Cardiac muscle cell (in vitro differentiated cells and primary cell): Measurements from ENCODE around the gene PHYH. TPM values are rescaled to one million over a fixed set of nuclear protein-coding genes. Genes with fewer than 3 reads are reported as not detected.
"Not testable (repeated sequence)": the region's sequence is repeated elsewhere in the genome, so short reads cannot be mapped to it uniquely, and the experiment has no call there.

Experiments
- DNase-seq, 2 donors: peaks; one replicate each; pipeline versions ENCODE4 v3.0.0 to v3.0.0-alpha.2; 2010 to 2017; ENCODE audit warnings: low read depth in 1 of 2, low spot score in 1 of 2
- H3K27ac ChIP-seq: fragments of 200-600 bp; sonication (generic); 2 replicates; pipeline ENCODE4 v1.5.1; 2016
- H3K27me3 ChIP-seq: fragments of 200-600 bp; sonication (generic); 2 replicates; pipeline ENCODE4 v1.6.0; 2016; ENCODE audit warnings: control low read depth
- H3K36me3 ChIP-seq: fragments of 200-600 bp; sonication (generic); 2 replicates; pipeline ENCODE4 v1.5.1; 2016; ENCODE audit warnings: control low read depth
- H3K4me1 ChIP-seq: fragments of 200-600 bp; sonication (generic); 2 replicates; pipeline ENCODE4 v1.8.1; 2017; ENCODE audit warnings: low read depth, mild to moderate bottlenecking, mixed run types
- H3K4me3 ChIP-seq: fragments of 200-600 bp; sonication (generic); 2 replicates; pipeline ENCODE4 v1.5.1; 2016; ENCODE audit warnings: mild to moderate bottlenecking
- H3K9me3 ChIP-seq: fragments of 200-600 bp; sonication (generic); 2 replicates; pipeline ENCODE4 v1.5.1; 2017; ENCODE audit warnings: low read depth, mild to moderate bottlenecking, control low read depth
- polyA plus RNA-seq: library from polyadenylated mRNA; unstranded; fragments of >200 nt; fragmentation: Nextera tagmentation; extraction: Ambion mirVana; gene quantifications from 2 replicates; pipeline ENCODE4 v1.2.1, GENCODE V29; 2016
- total RNA-seq: library from RNA; depleted of rRNA; stranded (reverse); fragments of >200 nt; gene quantifications from 2 replicates; pipeline ENCODE4 v1.2.3, GENCODE V29; 2016
- TF ChIP-seq, protein P1 (sequence below): IDR thresholded peaks from 2 replicates; pipeline ENCODE4 v1.5.1; 2012; ENCODE audit warnings: low read depth, mild to moderate bottlenecking, low read length

Gene PHYH
- total and polyA plus RNA-seq, 2 experiments from 2014 or later: 26.4 to 40.9 TPM

DNA sequence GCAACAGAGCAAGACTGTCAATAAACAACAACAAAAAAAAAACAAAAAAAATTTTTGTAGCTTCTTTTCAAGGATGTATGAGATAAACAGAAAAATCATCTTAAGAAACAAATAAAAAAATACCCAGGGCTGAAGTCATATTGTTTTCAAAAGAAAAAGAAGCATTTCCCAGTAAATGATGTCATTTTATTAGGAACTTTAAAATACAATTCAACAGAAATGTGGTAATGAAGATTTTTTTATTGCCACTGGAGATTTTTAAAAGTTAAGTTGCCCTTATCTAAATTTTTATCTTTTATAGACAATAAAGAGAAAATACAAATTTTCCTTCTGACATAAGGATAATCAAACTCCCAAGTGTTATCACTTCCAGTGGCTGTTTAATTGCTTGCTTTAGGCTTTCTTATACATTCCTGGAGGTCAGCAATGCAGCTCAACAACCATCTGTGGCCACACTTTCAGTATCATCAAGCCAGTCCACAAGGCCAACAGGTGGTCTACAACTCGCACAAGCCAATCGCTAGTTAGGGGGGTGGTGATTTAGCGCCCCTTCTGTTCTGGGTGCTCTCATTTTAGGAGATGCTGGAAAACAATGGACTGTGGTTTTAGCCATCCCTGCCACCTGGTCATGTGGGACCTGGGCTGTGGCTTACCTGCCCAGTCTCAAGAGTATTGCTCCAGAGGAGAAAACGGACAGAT, 37.4 kb upstream of the PHYH start:
- peaks cover 21% of the 10 kb centered on the region for H3K36me3 ChIP-seq
- DNase-seq: no peak
- TF ChIP-seq, protein P1, sequence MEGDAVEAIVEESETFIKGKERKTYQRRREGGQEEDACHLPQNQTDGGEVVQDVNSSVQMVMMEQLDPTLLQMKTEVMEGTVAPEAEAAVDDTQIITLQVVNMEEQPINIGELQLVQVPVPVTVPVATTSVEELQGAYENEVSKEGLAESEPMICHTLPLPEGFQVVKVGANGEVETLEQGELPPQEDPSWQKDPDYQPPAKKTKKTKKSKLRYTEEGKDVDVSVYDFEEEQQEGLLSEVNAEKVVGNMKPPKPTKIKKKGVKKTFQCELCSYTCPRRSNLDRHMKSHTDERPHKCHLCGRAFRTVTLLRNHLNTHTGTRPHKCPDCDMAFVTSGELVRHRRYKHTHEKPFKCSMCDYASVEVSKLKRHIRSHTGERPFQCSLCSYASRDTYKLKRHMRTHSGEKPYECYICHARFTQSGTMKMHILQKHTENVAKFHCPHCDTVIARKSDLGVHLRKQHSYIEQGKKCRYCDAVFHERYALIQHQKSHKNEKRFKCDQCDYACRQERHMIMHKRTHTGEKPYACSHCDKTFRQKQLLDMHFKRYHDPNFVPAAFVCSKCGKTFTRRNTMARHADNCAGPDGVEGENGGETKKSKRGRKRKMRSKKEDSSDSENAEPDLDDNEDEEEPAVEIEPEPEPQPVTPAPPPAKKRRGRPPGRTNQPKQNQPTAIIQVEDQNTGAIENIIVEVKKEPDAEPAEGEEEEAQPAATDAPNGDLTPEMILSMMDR: no peak
- H3K27ac ChIP-seq: no peak overlapping the region
- no peaks in the 10 kb centered on the region for H3K4me1 ChIP-seq
- H3K4me3 ChIP-seq: no peak overlapping the region
- no peaks in the 10 kb centered on the region for H3K9me3 ChIP-seq
- H3K27me3 ChIP-seq: no peaks in the 10 kb centered on the region

DNA sequence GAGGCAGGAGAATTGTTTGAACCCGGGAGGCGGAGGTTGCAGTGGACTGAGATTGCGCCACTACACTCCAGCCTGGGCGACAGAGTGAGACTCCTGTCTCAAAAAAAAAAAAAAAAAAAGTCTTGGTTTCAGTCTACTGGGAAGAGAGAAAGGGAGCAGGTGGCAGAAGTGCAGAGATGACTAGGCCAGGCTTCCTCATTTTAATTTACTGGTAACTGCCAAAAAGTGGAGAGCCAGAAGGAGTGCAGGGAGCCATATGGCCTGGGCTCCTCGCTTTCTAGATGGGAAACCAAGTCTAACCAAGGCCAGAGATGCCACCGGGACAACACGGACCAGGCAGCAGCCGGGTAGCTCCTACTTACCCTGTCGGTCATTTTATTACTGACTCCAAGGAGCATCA, 36.0 kb upstream of the PHYH start:
- Histone ChIP-seq H3K4me3 (no peak overlapping the region), H3K27me3 (no peaks in the 10 kb centered on the region), H3K4me1 (no peaks in the 10 kb centered on the region), H3K27ac (no peak overlapping the region), H3K9me3 (no peaks in the 10 kb centered on the region), H3K36me3 (peaks cover 35% of the 10 kb centered on the region)
- DNase-seq: no peak
- TF ChIP-seq, protein P1: no peak

DNA sequence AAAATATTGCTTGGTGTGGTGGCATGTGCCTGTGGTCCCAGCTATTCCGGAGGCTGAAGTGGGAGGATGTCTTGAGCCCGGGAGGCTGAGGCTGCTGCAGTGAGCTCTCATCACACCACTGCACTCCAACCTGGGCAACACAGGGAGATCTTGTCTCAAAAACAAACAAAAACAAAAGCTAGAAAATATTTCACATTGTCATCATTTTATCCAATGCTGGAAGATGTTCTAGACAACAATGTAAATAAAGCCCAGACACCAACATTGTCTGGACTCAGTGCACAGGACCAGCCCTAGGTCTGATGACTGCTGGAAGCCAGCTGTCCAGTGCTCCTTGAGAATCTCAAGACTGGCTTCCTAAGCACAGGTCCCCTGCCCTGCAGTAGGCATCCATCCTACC, 34.7 kb upstream of the PHYH start:
- H3K4me3 ChIP-seq: no peak overlapping the region
- peaks cover 42% of the 10 kb centered on the region for H3K36me3 ChIP-seq

DNA sequence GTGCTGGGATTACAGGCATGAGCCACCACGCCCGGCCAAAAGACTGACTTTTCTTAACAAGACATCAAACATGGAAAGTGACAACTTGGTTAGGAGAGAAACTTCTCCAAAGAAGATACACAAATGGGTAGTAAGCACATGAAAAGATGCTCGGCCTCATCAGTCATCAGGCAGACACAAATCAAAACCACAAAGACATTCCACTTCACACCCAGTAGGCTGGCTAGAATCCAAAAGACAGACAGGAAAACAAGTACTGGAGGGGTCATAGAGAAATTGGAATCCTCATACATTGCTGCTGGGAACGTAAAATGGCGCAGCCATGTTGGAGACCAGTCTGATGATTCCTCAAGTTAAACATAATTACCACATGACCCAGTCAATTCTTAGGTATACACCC, 31.8 kb upstream of the PHYH start:
- no peak overlapping the region for H3K27ac ChIP-seq
- H3K4me3 ChIP-seq: no peak overlapping the region
- H3K4me1 ChIP-seq: no peaks in the 10 kb centered on the region
- no peaks in the 10 kb centered on the region for H3K9me3 ChIP-seq
- H3K27me3 ChIP-seq: no peaks in the 10 kb centered on the region
- TF ChIP-seq, protein P1: no peak
- peak in 1 of 2 donors; percentile 16 for DNase-seq
- H3K36me3 ChIP-seq: peaks cover 62% of the 10 kb centered on the region

More for the DNA sequence above, 34.7 kb upstream of the PHYH start:
- no peak for DNase-seq
- Histone ChIP-seq H3K27me3 (no peaks in the 10 kb centered on the region), H3K27ac (no peak overlapping the region), H3K9me3 (no peaks in the 10 kb centered on the region), H3K4me1 (no peaks in the 10 kb centered on the region)
- TF ChIP-seq, protein P1: no peak

DNA sequence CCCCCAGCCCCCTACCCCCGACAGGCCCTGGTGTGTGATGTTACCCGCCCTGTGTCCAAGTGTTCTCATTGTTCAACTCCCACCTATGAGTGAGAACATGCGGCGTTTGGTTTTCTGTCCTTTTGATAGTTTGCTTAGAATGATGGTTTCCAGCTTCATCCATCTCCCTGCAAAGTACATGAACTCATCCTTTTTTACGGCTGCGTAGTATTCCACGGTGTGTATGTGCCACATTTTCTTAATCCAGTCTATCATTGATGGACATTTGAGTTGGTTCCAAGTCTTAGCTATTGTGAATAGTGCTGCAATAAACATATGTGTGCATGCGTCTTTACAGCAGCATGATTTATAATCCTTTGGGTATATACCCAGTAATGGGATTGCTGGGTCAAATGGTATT, 31.1 kb upstream of the PHYH start:
- H3K4me3 ChIP-seq: not testable (repeated sequence)

DNA sequence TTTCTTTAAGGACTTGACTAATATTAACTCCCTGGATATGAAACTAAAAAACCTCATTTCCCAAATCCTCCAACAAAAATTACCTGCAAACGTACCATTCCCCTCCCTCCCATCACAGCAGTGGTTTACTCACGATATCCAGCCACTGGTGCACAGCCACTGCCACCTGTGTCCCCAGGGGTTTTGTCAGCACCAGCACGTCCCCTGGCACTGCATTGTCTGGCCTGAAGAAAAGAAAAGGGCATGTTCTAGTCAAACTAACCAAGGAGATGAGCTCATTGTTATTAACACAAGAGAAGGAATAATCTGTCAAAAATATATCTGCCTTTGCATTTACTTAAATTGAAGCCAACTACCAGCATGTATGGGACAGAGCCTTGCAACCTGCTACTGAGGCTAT, 29.7 kb upstream of the PHYH start:
- Histone ChIP-seq H3K4me3 (no peak overlapping the region), H3K4me1 (no peaks in the 10 kb centered on the region), H3K9me3 (no peaks in the 10 kb centered on the region), H3K27me3 (no peaks in the 10 kb centered on the region), H3K27ac (no peak overlapping the region), H3K36me3 (peaks cover 77% of the 10 kb centered on the region)
- TF ChIP-seq, protein P1: no peak
- no peak for DNase-seq

More for the DNA sequence above, 31.1 kb upstream of the PHYH start:
- H3K36me3 ChIP-seq: peaks cover 69% of the 10 kb centered on the region
- not testable (repeated sequence) for H3K4me1 ChIP-seq, H3K27me3 ChIP-seq, DNase-seq, H3K27ac ChIP-seq, H3K9me3 ChIP-seq
